ENCODE results near the gene RFPL2. TPM values are rescaled to one million over a fixed set of nuclear protein-coding genes. Genes with fewer than 3 reads are reported as not detected.
A peak's percentile ranks its signal among the peaks of the same experiment; 100 is the strongest.
"Not testable (repeated sequence)": the region's sequence is repeated elsewhere in the genome, so short reads cannot be mapped to it uniquely, and the experiment has no call there.

Gene RFPL2
- total RNA-seq, 2 experiments from 2014 or later = 0.52 to 0.53 TPM

DNA sequence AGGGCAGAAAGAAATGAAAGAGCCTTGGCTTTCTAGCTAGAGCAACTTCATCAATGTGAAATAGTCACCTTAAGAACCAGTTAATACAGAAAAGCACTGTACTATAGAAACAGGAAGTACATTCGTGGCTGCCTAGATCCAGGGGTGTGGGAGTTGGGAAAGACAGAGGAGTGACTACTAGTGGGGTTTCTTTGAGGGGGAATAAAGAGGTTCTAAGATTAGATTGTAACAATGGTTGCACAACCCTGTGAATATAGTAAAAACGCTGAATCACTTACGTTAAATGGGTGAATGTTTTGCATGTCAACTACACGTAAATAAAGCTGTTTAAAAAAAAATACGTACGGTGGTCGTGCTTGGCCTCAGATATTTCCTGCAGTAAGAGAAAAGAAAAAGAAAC is 54.2 kb downstream of the RFPL2 start:
- H3K27me3 Mint-ChIP-seq; POLR2A ChIA-PET; H3K27ac Mint-ChIP-seq; H3K9me3 Mint-ChIP-seq; H3K36me3 Mint-ChIP-seq; DNase-seq; intact Hi-C loops (cut with micrococcal nuclease); H3K4me3 Mint-ChIP-seq; CTCF ChIA-PET: not testable (repeated sequence)
- H3K4me1 Mint-ChIP-seq (ENCODE audit: low read depth) = peaks cover 18% of the 10 kb centered on the region

- H3K27me3 Mint-ChIP-seq; CTCF ChIA-PET; H3K9me3 Mint-ChIP-seq; H3K27ac Mint-ChIP-seq; intact Hi-C loops (cut with micrococcal nuclease); H3K4me3 Mint-ChIP-seq; DNase-seq; POLR2A ChIA-PET; H3K36me3 Mint-ChIP-seq: not testable (repeated sequence)
- peaks cover 35% of the 10 kb centered on the region for H3K4me1 Mint-ChIP-seq (ENCODE audit: low read depth)
Observed at GRCh38 chr22:32148372-32148771, 56.5 kb downstream of the RFPL2 start.

GRCh38 chr22:32147128-32147527 is 57.7 kb downstream of the RFPL2 start:
- DNase-seq; intact Hi-C loops (cut with micrococcal nuclease); CTCF ChIA-PET; H3K4me3 Mint-ChIP-seq; H3K27me3 Mint-ChIP-seq; POLR2A ChIA-PET; H3K27ac Mint-ChIP-seq; H3K9me3 Mint-ChIP-seq; H3K36me3 Mint-ChIP-seq: not testable (repeated sequence)
- peaks cover 38% of the 10 kb centered on the region for H3K4me1 Mint-ChIP-seq (ENCODE audit: low read depth)

DNA sequence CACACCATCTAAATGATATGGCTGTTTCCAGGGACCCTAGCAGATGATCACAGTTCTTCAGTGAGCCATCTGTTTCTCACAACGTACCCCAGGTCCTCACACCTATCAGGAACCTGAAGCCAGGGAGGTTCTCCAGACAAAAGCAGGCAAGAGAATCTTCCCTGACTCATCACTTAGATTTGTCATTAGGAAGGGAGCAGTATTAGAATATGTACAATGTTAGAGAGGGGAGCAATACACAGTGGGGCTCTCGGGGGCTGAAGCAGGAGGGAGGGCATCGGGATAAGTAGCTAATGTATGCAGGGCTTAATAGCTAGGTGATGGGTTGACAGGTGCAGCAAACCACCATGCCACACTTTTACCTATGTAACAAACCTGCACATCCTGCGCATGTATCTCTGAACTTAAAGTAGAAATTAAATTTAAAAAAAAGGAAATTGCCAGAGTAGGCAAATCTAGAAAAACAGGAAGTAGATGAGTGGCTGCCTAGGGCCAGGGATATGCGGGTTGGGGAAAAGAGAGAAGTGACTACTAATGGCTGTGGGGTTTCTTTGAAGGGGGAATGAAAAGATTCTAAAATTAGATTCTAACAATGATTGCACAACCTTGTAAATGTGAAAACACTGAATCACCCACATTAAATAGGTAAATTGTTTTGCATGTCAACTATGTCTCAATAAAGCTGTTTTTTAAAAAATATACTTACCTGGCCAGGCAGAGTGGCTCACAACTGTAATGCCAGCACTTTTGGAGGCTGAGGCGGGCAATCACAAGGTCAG is 60.2 kb downstream of the RFPL2 start:
- Mint-ChIP-seq H3K27me3 (no peaks in the 10 kb centered on the region), H3K9me3 (peaks cover 10% of the 10 kb centered on the region), H3K36me3 (no peaks in the 10 kb centered on the region), H3K4me1 (ENCODE audit: low read depth) (peaks cover 46% of the 10 kb centered on the region), H3K27ac (peak overlapping the region; percentile 92), H3K4me3 (no peak overlapping the region)
- intact Hi-C loops (cut with micrococcal nuclease) = loop anchor here (5.0 kb wide), 1 partner anchor 123 kb away; no protein-coding TSS in a partner anchor
- ChIA-PET POLR2A (no interaction called here), CTCF (no interaction called here)
- peak; percentile 26 for DNase-seq

- intact Hi-C loops (cut with micrococcal nuclease) = loop anchor here (1.0 to 5.0 kb wide), 4 partner anchors 64 to 332 kb away; partner anchors contain the start of gene FBXO7
- POLR2A ChIA-PET = no interaction called here
- peaks cover 54% of the 10 kb centered on the region for H3K4me1 Mint-ChIP-seq (ENCODE audit: low read depth)
- no peaks in the 10 kb centered on the region for H3K27me3 Mint-ChIP-seq
- CTCF ChIA-PET = interaction anchor here (1.2 to 2.3 kb wide), 3 partner anchors 60 to 331 kb away, joined by 3 to 12 read pairs (median 4); no protein-coding TSS in a partner anchor
- peaks cover 9% of the 10 kb centered on the region for H3K9me3 Mint-ChIP-seq
- peak; percentile 39 for DNase-seq
- H3K27ac Mint-ChIP-seq = peak overlapping the region; percentile 92
- no peaks in the 10 kb centered on the region for H3K36me3 Mint-ChIP-seq
- H3K4me3 Mint-ChIP-seq = peak overlapping the region; percentile 14
Observed at GRCh38 chr22:32142600-32142999, 62.3 kb downstream of the RFPL2 start.

- POLR2A ChIA-PET, H3K27ac Mint-ChIP-seq, H3K36me3 Mint-ChIP-seq, H3K4me3 Mint-ChIP-seq, H3K9me3 Mint-ChIP-seq, H3K27me3 Mint-ChIP-seq: not testable (repeated sequence)
- H3K4me1 Mint-ChIP-seq (ENCODE audit: low read depth) = peaks cover 67% of the 10 kb centered on the region
- DNase-seq = peak; percentile 48
- CTCF ChIA-PET = interaction anchor here (1.1 to 2.3 kb wide), 2 partner anchors 125 to 126 kb away, joined by 4 to 12 read pairs; no protein-coding TSS in a partner anchor
- intact Hi-C loops (cut with micrococcal nuclease) = loop anchor here (5.0 kb wide), 1 partner anchor 127 kb away; no protein-coding TSS in a partner anchor
Observed at GRCh38 chr22:32140688-32141087, 64.2 kb downstream of the RFPL2 start.

Other genes starting within 250 kb of the RFPL2 start
- gene SLC5A1, start 161.8 kb downstream of the RFPL2 start, total RNA-seq = not detected
- not detected for gene C22orf42, start 45.8 kb downstream of the RFPL2 start, total RNA-seq
- gene SLC5A4, start 50.3 kb upstream of the RFPL2 start, total RNA-seq = not detected
- gene RFPL3, start 152.8 kb upstream of the RFPL2 start, total RNA-seq = not detected
- 10 to 100 TPM; 87.0 to 87.7 TPM for gene RTCB, start 207.2 kb upstream of the RFPL2 start, total RNA-seq

All from activated CD4-positive, alpha-beta memory T cell treated with anti-CD3 and anti-CD28 coated beads for 36 hours (primary cell).